WTC11 (cell line): ENCODE measurements around the gene ATF7IP. TPM values are rescaled to one million over a fixed set of nuclear protein-coding genes. Genes with fewer than 3 reads are reported as not detected.

Experiments used
- ATAC-seq: fragments of 200-7000 bp; cut with Tn5 transposase; 2 replicates; pipeline ENCODE4 v1.10.0; 2021; ENCODE audit warnings: mild to moderate bottlenecking, moderate library complexity
- CTCF ChIA-PET: fragments of 300-600 bp; sonication (Branson Sonifier 250); formaldehyde crosslinking; loops from one replicate; lab custom pipeline; 2021; ENCODE audit warnings: antibody characterized with exemption; lab: Charles Lee
- POLR2A ChIA-PET: fragments of 350-600 bp; sonication (Branson Sonifier 250); formaldehyde crosslinking; loops from one replicate; lab custom pipeline; 2021; ENCODE audit warnings: antibody characterized with exemption; lab: Charles Lee
- DNase-seq: peaks from one replicate; pipeline ENCODE4 v3.0.0; 2021; ENCODE audit warnings: low spot score
- H3K27ac Mint-ChIP-seq: 2 replicates; pipeline ENCODE4 v1.8.0; 2021; ENCODE audit warnings: mixed read lengths
- H3K27me3 Mint-ChIP-seq: 2 replicates; pipeline ENCODE4 v1.8.0; 2021; ENCODE audit warnings: low read depth, mild to moderate bottlenecking, moderate library complexity, mixed read lengths
- H3K36me3 Mint-ChIP-seq: 2 replicates; pipeline ENCODE4 v1.8.0; 2021; ENCODE audit warnings: mixed read lengths
- H3K4me1 Mint-ChIP-seq: 2 replicates; pipeline ENCODE4 v1.8.0; 2022; ENCODE audit warnings: mixed read lengths
- H3K4me3 Mint-ChIP-seq: 2 replicates; pipeline ENCODE4 v1.8.0; 2021; ENCODE audit warnings: mild to moderate bottlenecking, moderate library complexity, mixed read lengths
- H3K9me3 Mint-ChIP-seq: 2 replicates; pipeline ENCODE4 v1.8.0; 2021; ENCODE audit warnings: mixed read lengths
- ATF2 ChIP-seq: sonication (generic); formaldehyde crosslinking; IDR thresholded peaks from 2 replicates; pipeline ENCODE4 v1.8.1; 2022; ENCODE audit warnings: low read depth, missing genetic modification reagents, borderline replicate concordance
- FOXP1 ChIP-seq: sonication (generic); formaldehyde crosslinking; IDR thresholded peaks from 2 replicates; pipeline ENCODE4 v1.8.0; 2022; ENCODE audit warnings: missing genetic modification reagents, mild to moderate bottlenecking, moderate library complexity, borderline replicate concordance
- GABPB1 ChIP-seq: sonication (generic); formaldehyde crosslinking; IDR thresholded peaks from 2 replicates; pipeline ENCODE4 v1.8.1; 2023; ENCODE audit warnings: mild to moderate bottlenecking, missing genetic modification reagents
- NR1H2 ChIP-seq: sonication (generic); formaldehyde crosslinking; IDR thresholded peaks from 2 replicates; pipeline ENCODE4 v1.9.0; 2021; ENCODE audit warnings: mild to moderate bottlenecking, moderate library complexity, missing genetic modification reagents
- NR3C1 ChIP-seq: sonication (generic); formaldehyde crosslinking; conservative IDR thresholded peaks from 2 replicates; pipeline ENCODE4 v1.8.1; 2023; ENCODE audit warnings: low read depth, mild to moderate bottlenecking, missing genetic modification reagents
- USF2 ChIP-seq: sonication (generic); formaldehyde crosslinking; IDR thresholded peaks from 2 replicates; pipeline ENCODE4 v1.8.1; 2023; ENCODE audit warnings: mild to moderate bottlenecking, missing genetic modification reagents, moderate library complexity
- ZBTB43 ChIP-seq: sonication (generic); formaldehyde crosslinking; IDR thresholded peaks from 2 replicates; pipeline ENCODE4 v1.8.1; 2023; ENCODE audit warnings: mild to moderate bottlenecking, missing genetic modification reagents
- total RNA-seq: library from RNA; stranded (reverse); gene quantifications from 3 replicates; pipeline ENCODE4 v1.2.3, GENCODE V29; 2021
- TF ChIP-seq, protein P1 (sequence below): fragments of 250-450 bp; sonication (Bioruptor Pico); IDR thresholded peaks from 2 replicates; pipeline ENCODE4 v1.8.0; 2021; ENCODE audit warnings: mild to moderate bottlenecking
- TF ChIP-seq, protein P2 (sequence below): sonication (generic); formaldehyde crosslinking; IDR thresholded peaks from 2 replicates; pipeline ENCODE4 v1.8.1; 2023; ENCODE audit warnings: mild to moderate bottlenecking, missing genetic modification reagents, moderate library complexity
- TF ChIP-seq, protein P3 (sequence below): sonication (generic); formaldehyde crosslinking; IDR thresholded peaks from 2 replicates; pipeline ENCODE4 v1.8.1; 2023; ENCODE audit warnings: mild to moderate bottlenecking, moderate library complexity, missing genetic modification reagents
- TF ChIP-seq, protein P4 (sequence below): sonication (generic); formaldehyde crosslinking; IDR thresholded peaks from 2 replicates; pipeline ENCODE4 v1.8.0; 2023; ENCODE audit warnings: missing genetic modification reagents, mild to moderate bottlenecking, borderline replicate concordance
- TF ChIP-seq, protein P5 (sequence below): fragments of 250-450 bp; sonication (Bioruptor Pico); IDR thresholded peaks from 2 replicates; pipeline ENCODE4 v1.9.0; 2021; ENCODE audit warnings: mild to moderate bottlenecking, borderline replicate concordance
- TF ChIP-seq, protein P6 (sequence below): fragments of 250-450 bp; sonication (Bioruptor Pico); IDR thresholded peaks from 2 replicates; pipeline ENCODE4 v1.9.0; 2021; ENCODE audit warnings: mild to moderate bottlenecking

ATF7IP gene
- total RNA-seq, 1 experiment from 2014 or later, result 141 TPM

- DNase-seq (no peak), ATAC-seq (no peak)
- Mint-ChIP-seq H3K36me3 (no peaks in the 10 kb centered on the region), H3K27me3 (no peaks in the 10 kb centered on the region), H3K9me3 (peaks cover 3% of the 10 kb centered on the region; the same call in 1 of the 2 replicates), H3K4me3 (no peak overlapping the region), H3K4me1 (0 out of 2 replicates have a peak, but pooled peaks cover 3% of the 10 kb centered on the region), H3K27ac (no peak overlapping the region)
- TF ChIP-seq, protein P1, sequence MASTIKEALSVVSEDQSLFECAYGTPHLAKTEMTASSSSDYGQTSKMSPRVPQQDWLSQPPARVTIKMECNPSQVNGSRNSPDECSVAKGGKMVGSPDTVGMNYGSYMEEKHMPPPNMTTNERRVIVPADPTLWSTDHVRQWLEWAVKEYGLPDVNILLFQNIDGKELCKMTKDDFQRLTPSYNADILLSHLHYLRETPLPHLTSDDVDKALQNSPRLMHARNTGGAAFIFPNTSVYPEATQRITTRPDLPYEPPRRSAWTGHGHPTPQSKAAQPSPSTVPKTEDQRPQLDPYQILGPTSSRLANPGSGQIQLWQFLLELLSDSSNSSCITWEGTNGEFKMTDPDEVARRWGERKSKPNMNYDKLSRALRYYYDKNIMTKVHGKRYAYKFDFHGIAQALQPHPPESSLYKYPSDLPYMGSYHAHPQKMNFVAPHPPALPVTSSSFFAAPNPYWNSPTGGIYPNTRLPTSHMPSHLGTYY, result no peak
- no peak for TF ChIP-seq NR3C1 (CRISPR knock-in tag)
- TF ChIP-seq, protein P2, sequence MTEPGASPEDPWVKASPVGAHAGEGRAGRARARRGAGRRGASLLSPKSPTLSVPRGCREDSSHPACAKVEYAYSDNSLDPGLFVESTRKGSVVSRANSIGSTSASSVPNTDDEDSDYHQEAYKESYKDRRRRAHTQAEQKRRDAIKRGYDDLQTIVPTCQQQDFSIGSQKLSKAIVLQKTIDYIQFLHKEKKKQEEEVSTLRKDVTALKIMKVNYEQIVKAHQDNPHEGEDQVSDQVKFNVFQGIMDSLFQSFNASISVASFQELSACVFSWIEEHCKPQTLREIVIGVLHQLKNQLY (CRISPR knock-in tag), result no peak
- no peak for TF ChIP-seq GABPB1 (CRISPR knock-in tag)
- no peak for TF ChIP-seq ATF2 (CRISPR knock-in tag)
- TF ChIP-seq, protein P3, sequence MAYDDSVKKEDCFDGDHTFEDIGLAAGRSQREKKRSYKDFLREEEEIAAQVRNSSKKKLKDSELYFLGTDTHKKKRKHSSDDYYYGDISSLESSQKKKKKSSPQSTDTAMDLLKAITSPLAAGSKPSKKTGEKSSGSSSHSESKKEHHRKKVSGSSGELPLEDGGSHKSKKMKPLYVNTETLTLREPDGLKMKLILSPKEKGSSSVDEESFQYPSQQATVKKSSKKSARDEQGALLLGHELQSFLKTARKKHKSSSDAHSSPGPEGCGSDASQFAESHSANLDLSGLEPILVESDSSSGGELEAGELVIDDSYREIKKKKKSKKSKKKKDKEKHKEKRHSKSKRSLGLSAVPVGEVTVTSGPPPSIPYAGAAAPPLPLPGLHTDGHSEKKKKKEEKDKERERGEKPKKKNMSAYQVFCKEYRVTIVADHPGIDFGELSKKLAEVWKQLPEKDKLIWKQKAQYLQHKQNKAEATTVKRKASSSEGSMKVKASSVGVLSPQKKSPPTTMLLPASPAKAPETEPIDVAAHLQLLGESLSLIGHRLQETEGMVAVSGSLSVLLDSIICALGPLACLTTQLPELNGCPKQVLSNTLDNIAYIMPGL (CRISPR knock-in tag), result no peak
- no peak for TF ChIP-seq USF2 (CRISPR knock-in tag)
- ChIA-PET CTCF (no interaction called here), POLR2A (no interaction called here)
These were observed 43.1 kb upstream of the ATF7IP start for GRCh38 chr12:14322403-14322802.

DNA sequence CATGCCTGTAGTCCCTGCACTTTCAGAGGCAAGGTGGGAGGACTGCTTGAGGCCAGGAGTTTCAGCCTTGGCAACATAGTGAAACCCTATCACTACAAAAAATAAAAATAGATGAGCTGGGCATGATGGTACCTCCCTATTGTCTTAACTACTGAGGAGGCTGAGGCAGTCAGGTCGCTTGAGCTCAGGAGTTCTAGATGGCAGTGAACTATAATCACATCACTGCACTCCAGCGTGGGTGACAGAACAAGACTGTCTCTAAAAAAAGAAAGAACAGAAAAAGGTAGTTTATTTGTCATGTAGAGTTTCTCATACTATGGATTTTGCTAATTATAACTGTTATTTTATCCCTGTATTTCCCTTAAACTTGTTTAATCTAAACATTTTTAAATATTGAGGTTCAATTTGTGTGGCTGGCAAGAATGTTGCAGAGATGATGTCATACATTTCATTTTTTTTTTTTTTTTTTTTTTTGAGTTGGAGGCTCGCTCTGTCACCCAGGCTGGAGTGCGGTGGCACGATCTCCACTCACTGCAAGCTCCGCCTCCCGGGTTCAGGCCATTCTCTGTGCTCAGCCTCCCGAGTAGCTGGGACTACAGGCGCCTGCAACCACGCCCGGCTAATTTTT, 39.7 kb upstream of the ATF7IP start:
- Mint-ChIP-seq H3K27ac (no peak overlapping the region), H3K27me3 (no peaks in the 10 kb centered on the region), H3K9me3 (peaks cover 9% of the 10 kb centered on the region), H3K4me1 (0 out of 2 replicates have a peak, but pooled peaks cover 3% of the 10 kb centered on the region), H3K4me3 (no peak overlapping the region), H3K36me3 (peaks cover 2% of the 10 kb centered on the region; the same call in 1 of the 2 replicates)
- POLR2A ChIA-PET, result interaction anchor here (0.6 kb wide), 1 partner anchor 33 kb away, joined by 4 read pairs; no protein-coding TSS in a partner anchor
- no peak for DNase-seq
- no peak for ATAC-seq
- CTCF ChIA-PET, result interaction anchor here (0.5 to 0.6 kb wide), 2 partner anchors 57 to 88 kb away, joined by 3 to 4 read pairs; no protein-coding TSS in a partner anchor
- TF ChIP-seq, protein P4, sequence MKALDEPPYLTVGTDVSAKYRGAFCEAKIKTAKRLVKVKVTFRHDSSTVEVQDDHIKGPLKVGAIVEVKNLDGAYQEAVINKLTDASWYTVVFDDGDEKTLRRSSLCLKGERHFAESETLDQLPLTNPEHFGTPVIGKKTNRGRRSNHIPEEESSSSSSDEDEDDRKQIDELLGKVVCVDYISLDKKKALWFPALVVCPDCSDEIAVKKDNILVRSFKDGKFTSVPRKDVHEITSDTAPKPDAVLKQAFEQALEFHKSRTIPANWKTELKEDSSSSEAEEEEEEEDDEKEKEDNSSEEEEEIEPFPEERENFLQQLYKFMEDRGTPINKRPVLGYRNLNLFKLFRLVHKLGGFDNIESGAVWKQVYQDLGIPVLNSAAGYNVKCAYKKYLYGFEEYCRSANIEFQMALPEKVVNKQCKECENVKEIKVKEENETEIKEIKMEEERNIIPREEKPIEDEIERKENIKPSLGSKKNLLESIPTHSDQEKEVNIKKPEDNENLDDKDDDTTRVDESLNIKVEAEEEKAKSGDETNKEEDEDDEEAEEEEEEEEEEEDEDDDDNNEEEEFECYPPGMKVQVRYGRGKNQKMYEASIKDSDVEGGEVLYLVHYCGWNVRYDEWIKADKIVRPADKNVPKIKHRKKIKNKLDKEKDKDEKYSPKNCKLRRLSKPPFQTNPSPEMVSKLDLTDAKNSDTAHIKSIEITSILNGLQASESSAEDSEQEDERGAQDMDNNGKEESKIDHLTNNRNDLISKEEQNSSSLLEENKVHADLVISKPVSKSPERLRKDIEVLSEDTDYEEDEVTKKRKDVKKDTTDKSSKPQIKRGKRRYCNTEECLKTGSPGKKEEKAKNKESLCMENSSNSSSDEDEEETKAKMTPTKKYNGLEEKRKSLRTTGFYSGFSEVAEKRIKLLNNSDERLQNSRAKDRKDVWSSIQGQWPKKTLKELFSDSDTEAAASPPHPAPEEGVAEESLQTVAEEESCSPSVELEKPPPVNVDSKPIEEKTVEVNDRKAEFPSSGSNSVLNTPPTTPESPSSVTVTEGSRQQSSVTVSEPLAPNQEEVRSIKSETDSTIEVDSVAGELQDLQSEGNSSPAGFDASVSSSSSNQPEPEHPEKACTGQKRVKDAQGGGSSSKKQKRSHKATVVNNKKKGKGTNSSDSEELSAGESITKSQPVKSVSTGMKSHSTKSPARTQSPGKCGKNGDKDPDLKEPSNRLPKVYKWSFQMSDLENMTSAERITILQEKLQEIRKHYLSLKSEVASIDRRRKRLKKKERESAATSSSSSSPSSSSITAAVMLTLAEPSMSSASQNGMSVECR, result no peak
- TF ChIP-seq, protein P5, sequence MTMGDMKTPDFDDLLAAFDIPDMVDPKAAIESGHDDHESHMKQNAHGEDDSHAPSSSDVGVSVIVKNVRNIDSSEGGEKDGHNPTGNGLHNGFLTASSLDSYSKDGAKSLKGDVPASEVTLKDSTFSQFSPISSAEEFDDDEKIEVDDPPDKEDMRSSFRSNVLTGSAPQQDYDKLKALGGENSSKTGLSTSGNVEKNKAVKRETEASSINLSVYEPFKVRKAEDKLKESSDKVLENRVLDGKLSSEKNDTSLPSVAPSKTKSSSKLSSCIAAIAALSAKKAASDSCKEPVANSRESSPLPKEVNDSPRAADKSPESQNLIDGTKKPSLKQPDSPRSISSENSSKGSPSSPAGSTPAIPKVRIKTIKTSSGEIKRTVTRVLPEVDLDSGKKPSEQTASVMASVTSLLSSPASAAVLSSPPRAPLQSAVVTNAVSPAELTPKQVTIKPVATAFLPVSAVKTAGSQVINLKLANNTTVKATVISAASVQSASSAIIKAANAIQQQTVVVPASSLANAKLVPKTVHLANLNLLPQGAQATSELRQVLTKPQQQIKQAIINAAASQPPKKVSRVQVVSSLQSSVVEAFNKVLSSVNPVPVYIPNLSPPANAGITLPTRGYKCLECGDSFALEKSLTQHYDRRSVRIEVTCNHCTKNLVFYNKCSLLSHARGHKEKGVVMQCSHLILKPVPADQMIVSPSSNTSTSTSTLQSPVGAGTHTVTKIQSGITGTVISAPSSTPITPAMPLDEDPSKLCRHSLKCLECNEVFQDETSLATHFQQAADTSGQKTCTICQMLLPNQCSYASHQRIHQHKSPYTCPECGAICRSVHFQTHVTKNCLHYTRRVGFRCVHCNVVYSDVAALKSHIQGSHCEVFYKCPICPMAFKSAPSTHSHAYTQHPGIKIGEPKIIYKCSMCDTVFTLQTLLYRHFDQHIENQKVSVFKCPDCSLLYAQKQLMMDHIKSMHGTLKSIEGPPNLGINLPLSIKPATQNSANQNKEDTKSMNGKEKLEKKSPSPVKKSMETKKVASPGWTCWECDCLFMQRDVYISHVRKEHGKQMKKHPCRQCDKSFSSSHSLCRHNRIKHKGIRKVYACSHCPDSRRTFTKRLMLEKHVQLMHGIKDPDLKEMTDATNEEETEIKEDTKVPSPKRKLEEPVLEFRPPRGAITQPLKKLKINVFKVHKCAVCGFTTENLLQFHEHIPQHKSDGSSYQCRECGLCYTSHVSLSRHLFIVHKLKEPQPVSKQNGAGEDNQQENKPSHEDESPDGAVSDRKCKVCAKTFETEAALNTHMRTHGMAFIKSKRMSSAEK, result no peak
- TF ChIP-seq ZBTB43 (CRISPR knock-in tag) (no peak), FOXP1 (CRISPR knock-in tag) (no peak), NR1H2 (CRISPR knock-in tag) (no peak)
- TF ChIP-seq, protein P2 (CRISPR knock-in tag), result no peak
- TF ChIP-seq, protein P6, sequence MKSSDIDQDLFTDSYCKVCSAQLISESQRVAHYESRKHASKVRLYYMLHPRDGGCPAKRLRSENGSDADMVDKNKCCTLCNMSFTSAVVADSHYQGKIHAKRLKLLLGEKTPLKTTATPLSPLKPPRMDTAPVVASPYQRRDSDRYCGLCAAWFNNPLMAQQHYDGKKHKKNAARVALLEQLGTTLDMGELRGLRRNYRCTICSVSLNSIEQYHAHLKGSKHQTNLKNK (CRISPR knock-in tag), result no peak
